Putamen (tissue), 1 donor: ENCODE data around the gene CFAP68.
"Not testable (repeated sequence)": the region's sequence is repeated elsewhere in the genome, so short reads cannot be mapped to it uniquely, and the experiment has no call there.

Experiments used
- DNase-seq: peaks from one replicate; pipeline ENCODE4 v3.0.0-alpha.2; 2016; ENCODE audit warnings: low spot score

Gene CFAP68

GRCh38 chr11:111918390-111919256 is 39.3 kb downstream of the CFAP68 start, which contains the start of gene C11orf52:
C11orf52 (plus strand) TSS chr11:111918913; CDS start chr11:111918973, 60 bp downstream.
- no peak for DNase-seq

DNA sequence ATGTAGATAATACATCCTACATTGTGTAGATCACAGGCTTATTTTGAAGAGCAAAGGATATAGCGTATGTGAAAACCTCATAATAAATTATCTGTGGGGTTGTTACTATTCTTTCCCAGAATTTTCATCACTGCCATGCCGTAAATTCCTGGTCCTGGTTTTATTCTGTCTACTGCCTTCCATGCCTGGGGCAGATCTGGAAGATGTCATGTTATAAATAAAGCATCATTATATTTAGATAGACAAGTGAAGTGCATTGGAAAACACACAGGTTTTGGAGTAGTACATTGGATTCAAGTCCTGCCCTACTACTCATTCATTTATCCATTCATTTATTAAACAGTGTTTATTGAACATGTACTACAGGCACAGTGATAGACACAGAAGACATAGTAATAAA is 41.6 kb downstream of the CFAP68 start:
- DNase-seq: no peak

DNA sequence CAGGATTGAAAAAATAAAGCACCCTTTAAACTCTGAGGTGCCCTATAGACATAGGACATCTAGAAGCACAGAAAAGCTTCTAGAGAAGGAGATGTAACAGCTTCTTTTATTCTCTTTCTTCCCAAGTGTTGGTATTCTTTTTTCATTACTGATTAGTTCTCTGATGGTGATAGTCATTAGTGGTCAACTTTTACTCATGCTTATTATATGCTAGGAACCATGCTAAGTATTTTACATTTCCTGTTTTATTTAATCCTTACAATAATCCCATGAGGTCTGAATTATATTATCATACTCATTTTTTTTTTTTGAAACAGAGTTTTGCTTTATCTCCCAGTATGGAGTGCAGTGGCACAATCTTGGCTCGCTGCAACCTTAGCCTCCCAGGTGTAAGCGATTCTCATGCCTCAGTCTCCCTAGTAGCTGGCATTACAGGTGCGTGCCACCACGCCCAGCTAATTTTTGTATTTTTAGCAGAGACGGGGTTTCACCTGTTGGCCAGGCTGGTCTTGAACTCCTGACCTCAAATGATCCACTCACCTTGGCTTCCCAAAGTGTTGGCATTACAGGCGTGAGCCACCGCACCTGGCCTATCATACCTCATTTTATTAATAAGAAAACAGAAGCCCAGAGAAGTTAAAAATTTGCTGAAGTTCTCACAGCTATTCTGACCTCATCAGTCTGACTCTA is 42.3 kb downstream of the CFAP68 start:
- DNase-seq: no peak

GRCh38 chr11:111922803-111923202 is 43.5 kb downstream of the CFAP68 start:
- DNase-seq: no peak

GRCh38 chr11:111923351-111923788 is 44.0 kb downstream of the CFAP68 start:
- no peak for DNase-seq

DNA sequence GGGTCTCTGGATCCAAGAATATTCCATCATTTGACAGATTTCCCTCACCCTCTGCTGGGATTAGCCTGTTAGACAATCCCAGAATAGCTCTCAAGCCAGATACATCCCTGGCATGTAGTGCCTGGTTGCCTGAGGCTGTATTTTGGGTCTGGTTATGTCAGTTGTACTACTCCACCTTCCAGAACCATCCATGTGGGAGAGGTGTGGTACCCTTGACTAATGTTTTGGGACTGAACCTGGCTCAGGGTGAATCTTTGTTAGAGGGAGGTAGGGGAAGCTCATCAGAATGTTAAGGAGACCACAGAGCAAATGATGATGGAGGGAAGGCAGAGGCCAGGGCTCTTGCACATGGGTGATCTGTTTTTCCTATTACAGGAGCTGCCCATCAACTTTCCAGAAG is 44.6 kb downstream of the CFAP68 start:
- no peak for DNase-seq

GRCh38 chr11:111925953-111926352 is 46.6 kb downstream of the CFAP68 start:
- no peak for DNase-seq

DNA sequence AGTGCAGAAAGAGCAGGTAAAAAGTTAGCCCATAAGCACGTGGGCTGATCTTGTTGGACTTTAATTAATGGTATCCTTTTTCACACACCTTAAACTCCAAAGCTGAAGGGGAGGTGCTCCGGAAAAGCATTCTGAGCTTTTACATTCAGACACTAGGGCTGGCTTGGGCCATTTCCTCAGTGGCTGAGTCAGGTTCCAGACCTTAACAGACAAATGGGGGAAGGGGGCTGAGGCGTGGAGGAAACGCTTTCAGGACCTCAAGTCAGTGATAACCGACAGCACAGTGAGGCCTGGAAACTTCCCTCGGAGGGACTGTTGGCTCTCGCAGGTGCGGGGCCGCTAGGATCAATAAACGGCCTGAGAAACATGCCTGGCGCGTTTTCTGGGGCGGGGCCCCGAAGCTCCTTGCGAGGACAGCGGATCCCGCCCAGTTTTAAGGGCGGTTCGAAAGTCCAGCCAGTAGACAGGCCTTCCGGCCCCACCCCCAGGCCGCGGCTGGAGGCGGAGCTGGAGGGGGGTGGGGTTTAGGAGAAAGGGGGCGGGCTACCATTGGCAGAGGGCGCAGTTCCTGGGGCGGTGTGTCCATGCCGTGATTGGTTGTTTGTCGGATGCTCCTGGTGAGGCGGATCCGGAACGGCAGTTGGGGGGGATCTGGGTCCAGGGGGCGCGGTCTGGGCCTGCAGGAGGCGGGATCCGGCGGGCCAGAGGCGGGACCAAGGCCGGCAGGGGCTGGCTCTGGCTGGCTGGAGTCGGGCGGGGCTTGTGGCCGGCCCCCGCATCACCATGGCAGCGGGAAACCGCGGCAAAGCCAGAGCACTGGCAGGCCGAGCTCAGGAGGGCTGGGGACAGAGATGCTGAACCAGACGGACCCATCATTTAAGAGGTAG is 47.4 kb downstream of the CFAP68 start:
- DNase-seq: peak; percentile 98

- no peak for DNase-seq
These were observed 51.1 kb downstream of the CFAP68 start for GRCh38 chr11:111930472-111930871.

- DNase-seq: no peak
These were observed 53.2 kb downstream of the CFAP68 start for GRCh38 chr11:111932611-111932950.

DNA sequence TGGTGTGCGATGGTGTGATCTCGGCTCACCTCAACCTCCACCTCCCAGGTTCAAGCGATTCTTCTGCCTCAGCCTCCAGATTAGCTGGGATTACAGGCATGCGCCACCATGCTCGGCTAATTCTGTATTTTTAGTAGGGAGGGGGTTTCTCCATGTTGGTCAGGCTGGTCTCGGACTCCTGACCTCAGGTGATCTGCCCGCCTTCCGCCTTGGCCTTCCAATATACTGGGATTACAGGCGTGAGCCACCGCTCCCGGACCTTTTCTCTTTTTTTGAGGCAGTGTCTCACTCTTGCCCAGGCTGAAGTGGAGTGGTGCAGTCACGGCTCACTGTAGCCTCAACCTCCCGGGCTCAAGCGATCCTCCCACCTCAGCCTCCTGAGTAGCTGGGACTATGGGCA is 53.8 kb downstream of the CFAP68 start:
- not testable (repeated sequence) for DNase-seq

- DNase-seq: no peak
These were observed 54.5 kb downstream of the CFAP68 start for GRCh38 chr11:111933872-111934271.

DNA sequence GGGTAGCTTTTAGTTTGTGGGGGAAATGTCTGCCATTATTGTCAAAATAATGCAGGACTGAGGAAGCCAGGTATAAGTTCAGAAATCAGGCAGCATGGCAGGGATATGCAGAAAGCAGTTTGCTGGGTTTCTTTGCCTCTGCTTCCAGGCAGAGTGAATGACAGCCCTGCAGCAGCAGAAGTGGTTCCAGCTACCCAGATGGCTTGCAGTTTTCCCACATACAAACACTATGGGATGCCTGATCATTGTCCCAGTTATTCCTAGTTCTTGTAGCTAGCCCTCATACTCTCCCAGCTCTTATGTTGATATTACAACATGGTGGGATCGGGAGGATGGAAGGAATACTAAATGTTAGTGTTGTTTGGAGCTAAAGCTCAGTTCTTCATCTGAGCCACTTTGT is 55.0 kb downstream of the CFAP68 start:
- no peak for DNase-seq
